Kidney epithelial cell (primary cell): Measurements from ENCODE around the gene RTP2. TPM values are rescaled to one million over a fixed set of nuclear protein-coding genes. Genes with fewer than 3 reads are reported as not detected.
"Not testable (repeated sequence)": the region's sequence is repeated elsewhere in the genome, so short reads cannot be mapped to it uniquely, and the experiment has no call there.

Experiments used
- DNase-seq: peaks from one replicate; pipeline ENCODE4 v3.0.0-alpha.2; 2010; ENCODE audit warnings: low read depth
- H3K27me3 ChIP-seq: 2 replicates; pipeline ENCODE4 v1.6.0; 2011; ENCODE audit warnings: low read length; ENCODE audit not compliant: control insufficient read depth, insufficient read depth
- H3K36me3 ChIP-seq: 2 replicates; pipeline ENCODE4 v1.5.1; 2011; ENCODE audit warnings: low read length; ENCODE audit not compliant: control insufficient read depth, insufficient read depth
- H3K4me3 ChIP-seq: 2 replicates; pipeline ENCODE4 v1.5.1; 2011; ENCODE audit warnings: low read depth, mild to moderate bottlenecking, control low read depth, low read length
- CTCF ChIP-seq: IDR thresholded peaks from 2 replicates; pipeline ENCODE4 v1.5.1; 2011; ENCODE audit warnings: mild to moderate bottlenecking, moderate library complexity, low read length, control low read depth, inconsistent platforms; ENCODE audit not compliant: insufficient read depth, poor library complexity, severe bottlenecking
- total RNA-seq: library from RNA; depleted of rRNA; stranded (reverse); fragments of >200 nt; gene quantifications from 2 replicates; pipeline ENCODE4 v1.2.3, GENCODE V29; 2015

The RTP2 gene
- total RNA-seq, 1 donor from 2014 or later, result not detected

DNA sequence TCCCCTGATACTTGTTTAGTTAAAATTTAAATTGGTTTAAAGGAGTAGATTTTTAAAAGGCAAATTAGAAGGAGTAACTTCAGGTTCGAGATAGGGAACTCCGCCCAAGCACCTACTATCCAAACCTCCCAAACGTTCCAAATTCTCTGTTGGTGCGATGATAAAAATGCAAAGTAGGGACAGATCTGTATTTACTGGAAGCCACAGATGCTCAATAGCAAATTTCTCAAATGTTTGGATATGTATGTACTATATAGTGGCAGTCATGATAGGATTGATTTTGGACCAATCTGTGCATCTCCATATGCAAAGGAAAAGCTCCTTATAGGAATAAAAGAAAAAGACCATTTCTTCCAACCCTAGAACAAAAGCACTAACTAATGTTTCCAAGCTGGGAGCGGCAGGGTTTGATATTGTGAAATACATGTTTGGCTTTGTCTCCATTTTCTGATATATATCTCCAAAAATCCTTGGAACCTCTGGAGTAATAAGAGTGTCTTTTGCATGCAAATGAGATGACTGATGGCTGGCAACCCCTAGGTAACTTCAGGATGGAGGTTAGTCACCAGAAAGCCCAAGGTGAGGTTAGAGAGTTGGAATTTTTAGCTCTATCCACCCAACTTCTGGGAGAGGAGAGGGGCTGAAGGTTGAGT is 15.6 kb downstream of the RTP2 start:
- H3K27me3 ChIP-seq, result no peaks in the 10 kb centered on the region
- no peaks in the 10 kb centered on the region for H3K36me3 ChIP-seq
- no peak overlapping the region for H3K4me3 ChIP-seq
- DNase-seq, result no peak
- TF ChIP-seq CTCF, result no peak

DNA sequence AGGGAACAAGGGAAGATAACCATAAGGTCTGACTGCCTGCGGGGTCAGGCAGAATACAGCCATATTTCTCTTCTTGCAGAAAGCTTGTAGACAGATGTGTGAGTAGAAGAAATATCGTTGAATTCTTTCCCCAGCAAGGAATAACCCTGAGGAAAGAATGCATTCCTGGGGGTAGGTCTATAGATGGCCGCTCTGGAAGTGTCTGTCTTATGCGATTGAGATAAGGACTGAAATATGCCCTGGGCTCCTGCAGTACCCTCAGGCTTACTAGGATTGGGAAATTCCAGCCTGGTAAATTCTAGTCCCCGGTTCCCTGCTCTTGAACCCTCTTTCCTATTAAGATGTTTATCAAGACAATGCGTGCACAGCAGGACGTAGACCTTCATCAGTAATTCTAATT is 16.4 kb downstream of the RTP2 start:
- H3K36me3 ChIP-seq, result no peaks in the 10 kb centered on the region
- no peak for DNase-seq
- no peak for TF ChIP-seq CTCF
- no peak overlapping the region for H3K4me3 ChIP-seq
- no peaks in the 10 kb centered on the region for H3K27me3 ChIP-seq

- DNase-seq, result no peak
- H3K4me3 ChIP-seq, result no peak overlapping the region
- no peaks in the 10 kb centered on the region for H3K36me3 ChIP-seq
- H3K27me3 ChIP-seq, result no peaks in the 10 kb centered on the region
- TF ChIP-seq CTCF, result no peak
Observed at GRCh38 chr3:187684880-187685279, 17.5 kb downstream of the RTP2 start.

GRCh38 chr3:187684444-187684843 is 17.9 kb downstream of the RTP2 start:
- Histone ChIP-seq H3K36me3 (no peaks in the 10 kb centered on the region), H3K4me3 (no peak overlapping the region), H3K27me3 (no peaks in the 10 kb centered on the region)
- TF ChIP-seq CTCF, result no peak
- no peak for DNase-seq

DNA sequence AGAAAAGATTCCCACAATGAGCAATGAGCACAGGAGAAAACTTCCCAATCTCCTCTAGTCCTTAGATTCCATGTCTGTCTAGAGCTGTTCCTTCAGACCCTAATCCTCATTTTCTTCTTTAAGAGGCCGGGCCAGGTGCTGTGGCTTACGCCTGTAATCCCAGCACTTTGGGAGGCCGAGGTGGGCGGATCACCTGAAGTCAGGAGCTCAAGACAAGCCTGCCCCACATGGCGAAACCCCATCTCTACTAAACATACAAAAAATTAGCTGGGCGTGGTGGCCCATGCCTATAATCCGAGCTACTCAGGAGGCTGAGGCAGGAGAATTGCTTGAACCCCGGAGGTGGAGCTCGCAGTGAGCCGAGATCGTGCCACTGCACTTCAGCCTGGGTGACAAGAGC is 20.6 kb downstream of the RTP2 start:
- not testable (repeated sequence) for H3K4me3 ChIP-seq, H3K36me3 ChIP-seq, H3K27me3 ChIP-seq, DNase-seq

GRCh38 chr3:187679638-187680396 is 22.5 kb downstream of the RTP2 start:
- no peaks in the 10 kb centered on the region for H3K27me3 ChIP-seq
- H3K4me3 ChIP-seq, result no peak overlapping the region
- H3K36me3 ChIP-seq, result no peaks in the 10 kb centered on the region
- TF ChIP-seq CTCF, result peak; percentile 96
- DNase-seq, result no peak
